Smooth muscle cell of bladder (primary cell): Measurements from ENCODE around the gene ANAPC15. TPM values are rescaled to one million over a fixed set of nuclear protein-coding genes. Genes with fewer than 3 reads are reported as not detected.

Experiments used
- total RNA-seq: library from RNA; depleted of rRNA; stranded (reverse); fragments of >200 nt; gene quantifications from 2 replicates; pipeline ENCODE4 v1.2.3, GENCODE V29; 2014

Gene ANAPC15
- total RNA-seq: 23.5 and 30.2 TPM in 2 replicates

DNA sequence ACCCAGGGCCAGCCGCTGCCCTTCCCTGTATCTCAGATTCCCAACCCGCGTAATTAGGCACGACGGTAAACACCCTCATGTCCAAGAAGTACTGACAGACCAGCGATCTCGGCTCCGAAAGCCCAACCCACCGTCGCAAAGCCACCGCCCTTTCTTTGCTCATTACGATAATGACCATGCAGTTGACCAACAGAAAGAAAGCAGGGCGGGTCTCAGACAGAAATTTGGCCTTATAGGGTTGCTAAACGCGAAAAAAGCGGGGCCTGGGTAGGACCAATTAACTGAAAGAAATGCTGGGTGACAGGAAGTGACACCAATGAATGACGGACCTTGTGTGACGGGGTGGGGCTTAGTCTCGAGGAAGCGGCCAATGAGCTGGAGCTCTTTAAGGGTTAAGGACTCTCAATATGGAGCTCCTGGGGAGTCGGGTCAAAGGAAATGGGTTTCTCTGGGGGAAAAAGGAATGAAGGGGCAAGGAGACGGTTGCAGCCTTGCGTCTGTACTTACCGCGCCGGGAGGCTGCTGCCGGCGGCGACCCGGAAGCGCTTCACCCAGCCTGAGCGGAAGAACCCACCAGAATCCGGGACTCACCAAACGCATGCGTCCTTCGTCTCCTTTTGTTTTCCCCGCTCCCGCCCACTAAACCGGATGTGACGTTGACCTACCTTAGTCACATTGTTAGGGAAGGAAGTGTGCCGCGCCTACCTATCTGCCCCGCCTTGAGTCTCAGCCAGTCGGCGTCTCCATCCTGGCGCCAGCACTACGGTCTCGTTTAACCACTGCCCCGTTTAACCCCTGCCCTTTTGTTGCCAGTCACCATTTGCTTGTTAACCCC, at the start of gene ANAPC15:
Gene ANAPC15 (minus strand): TSS at position 553 of the 835 bp plus-strand sequence. CDS start 1,419 bp downstream, outside the sequence.

GRCh38 chr11:72135473-72135872, 23.0 kb upstream of the ANAPC15 start, which contains the start of gene FOLR3:
Gene FOLR3, plus strand, starts transcription at chr11:72135725. Its CDS starts 228 bp downstream, at chr11:72135953.

GRCh38 chr11:72105888-72106287, 6.6 kb downstream of the ANAPC15 start, which contains the start of gene TOMT:
Gene TOMT, plus strand, starts transcription at chr11:72105924. Its CDS starts 28 bp downstream, at chr11:72105952.

DNA sequence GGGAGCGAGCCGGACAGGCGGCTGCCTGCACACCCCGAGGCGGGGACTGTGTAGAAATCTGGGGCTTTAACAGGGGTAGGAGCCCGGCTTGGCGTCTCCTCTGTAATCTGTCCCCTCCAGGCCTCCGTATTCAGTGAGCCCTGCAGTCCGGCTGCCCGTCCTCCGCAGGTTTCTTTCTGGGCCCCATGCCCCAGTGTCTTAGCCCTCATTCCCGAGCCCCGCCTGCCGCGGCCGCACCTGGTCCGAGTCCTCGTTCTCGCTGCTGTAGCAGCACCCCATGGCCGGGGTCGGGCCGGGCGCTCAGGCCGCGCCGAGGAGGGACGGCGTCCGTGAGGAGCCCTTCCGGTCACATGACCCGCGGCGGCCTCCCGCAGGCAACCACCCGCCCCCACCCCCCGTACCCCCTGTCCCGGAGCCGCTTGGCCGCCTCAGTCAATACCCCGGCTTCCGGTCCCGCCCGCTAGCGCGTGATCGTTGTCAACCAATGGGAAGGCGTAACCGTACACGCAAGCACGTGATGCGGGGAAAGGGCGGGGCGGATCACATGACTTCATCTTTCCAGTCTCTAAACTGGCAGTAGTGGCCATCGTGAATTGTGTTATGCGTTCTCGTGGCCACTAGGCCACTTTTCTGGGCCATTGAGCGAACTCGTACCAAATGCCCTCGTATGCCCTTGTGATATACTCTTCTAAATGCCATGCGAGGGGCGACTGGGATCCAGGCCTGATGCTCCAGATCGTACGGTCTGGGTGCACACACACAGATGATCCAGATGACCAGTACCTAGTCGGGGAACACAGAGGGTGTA, 9.3 kb downstream of the ANAPC15 start, which contains the start of gene LAMTOR1:
Gene LAMTOR1 (minus strand): TSS at position 352 of the 808 bp plus-strand sequence. CDS start 73 bp downstream, at position 279.

GRCh38 chr11:72080326-72081183, 31.9 kb downstream of the ANAPC15 start, which contains the start of the genes LRRC51 and NUMA1:
Gene LRRC51, plus strand, starts transcription at chr11:72080850. Its CDS starts 8,234 bp downstream, at chr11:72089084.
Gene NUMA1, minus strand, starts transcription at chr11:72080542. Its CDS starts 44,599 bp downstream, at chr11:72035943.

Other genes starting within 250 kb of the ANAPC15 start
- not detected in 2 replicates for gene DEFB131B, start 234.2 kb downstream of the ANAPC15 start, total RNA-seq
- 5.1 TPM in 2 replicates for gene XNDC1N, start 184.1 kb downstream of the ANAPC15 start, total RNA-seq
- gene RNF121, start 183.6 kb downstream of the ANAPC15 start, total RNA-seq: 36.3 and 45.7 TPM in 2 replicates
- gene IL18BP, start 113.8 kb downstream of the ANAPC15 start, total RNA-seq: 1.7 and 2.8 TPM in 2 replicates
- 124 and 153 TPM in 2 replicates for gene NUMA1, start 32.2 kb downstream of the ANAPC15 start, total RNA-seq
- 5.5 and 6.3 TPM in 2 replicates for gene LRRC51, start 31.8 kb downstream of the ANAPC15 start, total RNA-seq
- gene LAMTOR1, start 9.4 kb downstream of the ANAPC15 start, total RNA-seq: 64.1 and 81.4 TPM in 2 replicates
- not detected in 2 replicates for gene TOMT, start 6.8 kb downstream of the ANAPC15 start, total RNA-seq
- 0.14 and 1.2 TPM in 2 replicates for gene FOLR3, start 23.0 kb upstream of the ANAPC15 start, total RNA-seq
- gene FOLR1, start 79.4 kb upstream of the ANAPC15 start, total RNA-seq: not detected in 2 replicates
- gene FOLR2, start 104.1 kb upstream of the ANAPC15 start, total RNA-seq: not detected in 2 replicates
- 55.3 and 72.4 TPM in 2 replicates for gene INPPL1, start 112.1 kb upstream of the ANAPC15 start, total RNA-seq
- not detected in 2 replicates for gene PHOX2A, start 131.5 kb upstream of the ANAPC15 start, total RNA-seq